Measurements from ENCODE around the gene GRIN2C.

The GRIN2C gene

GRCh38 chr17:74852237-74853047, 7.2 kb downstream of the GRIN2C start:
- H3K4me1 ChIP-seq (ENCODE audit: insufficient read depth, low read length, severe bottlenecking) = no peaks in the 10 kb centered on the region
- H3K9ac ChIP-seq (ENCODE audit: low read length) = no peak overlapping the region
- no peak overlapping the region for H2AFZ ChIP-seq (ENCODE audit: low read length)
- no peak overlapping the region for H3K4me2 ChIP-seq (ENCODE audit: low read length)
- no peak overlapping the region for H3K27ac ChIP-seq (ENCODE audit: low read depth, low read length, poor library complexity, severe bottlenecking)
- no peaks in the 10 kb centered on the region for H3F3A ChIP-seq (ENCODE audit: insufficient read depth, low read length)
- no peaks in the 10 kb centered on the region for H3K9me2 ChIP-seq (ENCODE audit: low read depth, low read length)
- no peaks in the 10 kb centered on the region for H4K20me1 ChIP-seq (ENCODE audit: insufficient read depth, low read length)
- TF ChIP-seq, protein P1, sequence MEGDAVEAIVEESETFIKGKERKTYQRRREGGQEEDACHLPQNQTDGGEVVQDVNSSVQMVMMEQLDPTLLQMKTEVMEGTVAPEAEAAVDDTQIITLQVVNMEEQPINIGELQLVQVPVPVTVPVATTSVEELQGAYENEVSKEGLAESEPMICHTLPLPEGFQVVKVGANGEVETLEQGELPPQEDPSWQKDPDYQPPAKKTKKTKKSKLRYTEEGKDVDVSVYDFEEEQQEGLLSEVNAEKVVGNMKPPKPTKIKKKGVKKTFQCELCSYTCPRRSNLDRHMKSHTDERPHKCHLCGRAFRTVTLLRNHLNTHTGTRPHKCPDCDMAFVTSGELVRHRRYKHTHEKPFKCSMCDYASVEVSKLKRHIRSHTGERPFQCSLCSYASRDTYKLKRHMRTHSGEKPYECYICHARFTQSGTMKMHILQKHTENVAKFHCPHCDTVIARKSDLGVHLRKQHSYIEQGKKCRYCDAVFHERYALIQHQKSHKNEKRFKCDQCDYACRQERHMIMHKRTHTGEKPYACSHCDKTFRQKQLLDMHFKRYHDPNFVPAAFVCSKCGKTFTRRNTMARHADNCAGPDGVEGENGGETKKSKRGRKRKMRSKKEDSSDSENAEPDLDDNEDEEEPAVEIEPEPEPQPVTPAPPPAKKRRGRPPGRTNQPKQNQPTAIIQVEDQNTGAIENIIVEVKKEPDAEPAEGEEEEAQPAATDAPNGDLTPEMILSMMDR (IDR thresholded peaks at IDR 0.05; ENCODE audit: low read length) = no peak
- TF ChIP-seq EZH2 (IDR thresholded peaks at IDR 0.05; ENCODE audit: borderline replicate concordance, low read length) = no peak
- H3K9me3 ChIP-seq (ENCODE audit: low read length) = no peaks in the 10 kb centered on the region
- no peaks in the 10 kb centered on the region for H3K79me2 ChIP-seq (ENCODE audit: insufficient read depth, low read length)
- H3K27me3 ChIP-seq (ENCODE audit: insufficient read depth, low read length) = 0 out of 2 replicates have a peak, but pooled peaks cover 3% of the 10 kb centered on the region
- H3K4me3 ChIP-seq (ENCODE audit: low read depth, low read length, poor library complexity, severe bottlenecking) = no peak overlapping the region
- H3K36me3 ChIP-seq (ENCODE audit: insufficient read depth, low read length) = no peaks in the 10 kb centered on the region

GRCh38 chr17:74851612-74852236, 8.0 kb downstream of the GRIN2C start:
- Histone ChIP-seq H3K27ac (ENCODE audit: low read depth, low read length, poor library complexity, severe bottlenecking) (no peak overlapping the region), H3K4me2 (ENCODE audit: low read length) (no peak overlapping the region), H3K27me3 (ENCODE audit: insufficient read depth, low read length) (0 out of 2 replicates have a peak, but pooled peaks cover 3% of the 10 kb centered on the region)

GRCh38 chr17:74850914-74851313, 8.8 kb downstream of the GRIN2C start:
- no peak overlapping the region for H3K4me2 ChIP-seq (ENCODE audit: low read length)
- no peak overlapping the region for H3K4me3 ChIP-seq (ENCODE audit: low read depth, low read length, poor library complexity, severe bottlenecking)
- H2AFZ ChIP-seq (ENCODE audit: low read length) = no peak overlapping the region
- no peaks in the 10 kb centered on the region for H3K4me1 ChIP-seq (ENCODE audit: insufficient read depth, low read length, severe bottlenecking)
- H3K79me2 ChIP-seq (ENCODE audit: insufficient read depth, low read length) = no peaks in the 10 kb centered on the region
- H3K36me3 ChIP-seq (ENCODE audit: insufficient read depth, low read length) = no peaks in the 10 kb centered on the region
- H3K27me3 ChIP-seq (ENCODE audit: insufficient read depth, low read length) = 0 out of 2 replicates have a peak, but pooled peaks cover 3% of the 10 kb centered on the region
- H3K9ac ChIP-seq (ENCODE audit: low read length) = no peak overlapping the region
- no peak for TF ChIP-seq EZH2 (IDR thresholded peaks at IDR 0.05; ENCODE audit: borderline replicate concordance, low read length)
- TF ChIP-seq, protein P1 (IDR thresholded peaks at IDR 0.05; ENCODE audit: low read length) = no peak
- no peaks in the 10 kb centered on the region for H3K9me2 ChIP-seq (ENCODE audit: low read depth, low read length)
- no peaks in the 10 kb centered on the region for H4K20me1 ChIP-seq (ENCODE audit: insufficient read depth, low read length)
- no peaks in the 10 kb centered on the region for H3F3A ChIP-seq (ENCODE audit: insufficient read depth, low read length)
- no peaks in the 10 kb centered on the region for H3K9me3 ChIP-seq (ENCODE audit: low read length)
- H3K27ac ChIP-seq (ENCODE audit: low read depth, low read length, poor library complexity, severe bottlenecking) = no peak overlapping the region

More at GRCh38 chr17:74851612-74852236, 8.0 kb downstream of the GRIN2C start:
- H3K9ac ChIP-seq (ENCODE audit: low read length) = no peak overlapping the region
- no peaks in the 10 kb centered on the region for H3K9me2 ChIP-seq (ENCODE audit: low read depth, low read length)
- no peaks in the 10 kb centered on the region for H3K9me3 ChIP-seq (ENCODE audit: low read length)
- no peak for TF ChIP-seq EZH2 (IDR thresholded peaks at IDR 0.05; ENCODE audit: borderline replicate concordance, low read length)
- TF ChIP-seq, protein P1 (IDR thresholded peaks at IDR 0.05; ENCODE audit: low read length) = no peak
- H4K20me1 ChIP-seq (ENCODE audit: insufficient read depth, low read length) = no peaks in the 10 kb centered on the region
- H3K79me2 ChIP-seq (ENCODE audit: insufficient read depth, low read length) = no peaks in the 10 kb centered on the region
- no peaks in the 10 kb centered on the region for H3K4me1 ChIP-seq (ENCODE audit: insufficient read depth, low read length, severe bottlenecking)
- H3K4me3 ChIP-seq (ENCODE audit: low read depth, low read length, poor library complexity, severe bottlenecking) = no peak overlapping the region
- no peaks in the 10 kb centered on the region for H3F3A ChIP-seq (ENCODE audit: insufficient read depth, low read length)
- no peak overlapping the region for H2AFZ ChIP-seq (ENCODE audit: low read length)
- no peaks in the 10 kb centered on the region for H3K36me3 ChIP-seq (ENCODE audit: insufficient read depth, low read length)

All from OCI-LY1 (cell line).